IPS-18c (cell line): Measurements from ENCODE around the gene MVB12B.
"Not testable (repeated sequence)": the region's sequence is repeated elsewhere in the genome, so short reads cannot be mapped to it uniquely, and the experiment has no call there.

ENCODE experiments used
- H3K4me3 ChIP-seq: 2 replicates; pipeline ENCODE4 v1.7.0; 2013; ENCODE audit warnings: low read depth, mild to moderate bottlenecking, low read length, moderate library complexity; ENCODE audit not compliant: insufficient read depth
- H3K9me3 ChIP-seq: one replicate; pipeline ENCODE4 v1.6.1; 2013; ENCODE audit warnings: mild to moderate bottlenecking, low read length, moderate library complexity; ENCODE audit not compliant: control insufficient read depth, insufficient read depth

Gene MVB12B

GRCh38 chr9:126474206-126474765, 147.7 kb downstream of the MVB12B start:
- H3K9me3 ChIP-seq = peaks cover 2% of the 10 kb centered on the region
- H3K4me3 ChIP-seq = no peak overlapping the region

- peaks cover 2% of the 10 kb centered on the region for H3K9me3 ChIP-seq
- no peak overlapping the region for H3K4me3 ChIP-seq
Observed at GRCh38 chr9:126474786-126475485, 148.3 kb downstream of the MVB12B start.

GRCh38 chr9:126475933-126476555, 149.4 kb downstream of the MVB12B start:
- H3K4me3 ChIP-seq = no peak overlapping the region; the same call in 1 of the 2 replicates
- peaks cover 2% of the 10 kb centered on the region for H3K9me3 ChIP-seq

GRCh38 chr9:126477432-126477831, 150.8 kb downstream of the MVB12B start:
- H3K9me3 ChIP-seq = not testable (repeated sequence)

GRCh38 chr9:126478216-126478981, 151.8 kb downstream of the MVB12B start:
- peaks cover 2% of the 10 kb centered on the region for H3K9me3 ChIP-seq

More at GRCh38 chr9:126477432-126477831, 150.8 kb downstream of the MVB12B start:
- not testable (repeated sequence) for H3K4me3 ChIP-seq

GRCh38 chr9:126479515-126479914, 152.9 kb downstream of the MVB12B start:
- Histone ChIP-seq H3K4me3 (no peak overlapping the region), H3K9me3 (no peaks in the 10 kb centered on the region)

More at GRCh38 chr9:126478216-126478981, 151.8 kb downstream of the MVB12B start:
- no peak overlapping the region for H3K4me3 ChIP-seq

- H3K9me3 ChIP-seq = no peaks in the 10 kb centered on the region
- H3K4me3 ChIP-seq = no peak overlapping the region
Observed at GRCh38 chr9:126480813-126481212, 154.2 kb downstream of the MVB12B start.

- Histone ChIP-seq H3K4me3 (no peak overlapping the region), H3K9me3 (no peaks in the 10 kb centered on the region)
Observed at GRCh38 chr9:126481862-126482261, 155.2 kb downstream of the MVB12B start.

- Histone ChIP-seq H3K4me3 (peak overlapping the region; percentile 32; the same call in 1 of the 2 replicates), H3K9me3 (no peaks in the 10 kb centered on the region)
Observed at GRCh38 chr9:126482361-126483044, 155.9 kb downstream of the MVB12B start.

GRCh38 chr9:126483468-126484073, 156.9 kb downstream of the MVB12B start:
- H3K9me3 ChIP-seq = no peaks in the 10 kb centered on the region
- H3K4me3 ChIP-seq = no peak overlapping the region

GRCh38 chr9:126485662-126486061, 159.0 kb downstream of the MVB12B start:
- Histone ChIP-seq H3K9me3 (no peaks in the 10 kb centered on the region), H3K4me3 (no peak overlapping the region)

GRCh38 chr9:126486276-126486675, 159.6 kb downstream of the MVB12B start:
- H3K4me3 ChIP-seq = no peak overlapping the region
- no peaks in the 10 kb centered on the region for H3K9me3 ChIP-seq

- no peaks in the 10 kb centered on the region for H3K9me3 ChIP-seq
Observed at GRCh38 chr9:126487856-126488255, 161.2 kb downstream of the MVB12B start.

GRCh38 chr9:126488310-126488709, 161.7 kb downstream of the MVB12B start:
- no peaks in the 10 kb centered on the region for H3K9me3 ChIP-seq

More at GRCh38 chr9:126487856-126488255, 161.2 kb downstream of the MVB12B start:
- no peak overlapping the region for H3K4me3 ChIP-seq

GRCh38 chr9:126488881-126489404, 162.3 kb downstream of the MVB12B start:
- H3K9me3 ChIP-seq = no peaks in the 10 kb centered on the region
- no peak overlapping the region for H3K4me3 ChIP-seq

More at GRCh38 chr9:126488310-126488709, 161.7 kb downstream of the MVB12B start:
- H3K4me3 ChIP-seq = no peak overlapping the region

- Histone ChIP-seq H3K9me3 (no peaks in the 10 kb centered on the region), H3K4me3 (no peak overlapping the region)
Observed at GRCh38 chr9:126489581-126490213, 163.1 kb downstream of the MVB12B start.
